ENCODE measurements around the gene ABCA9. TPM values are rescaled to one million over a fixed set of nuclear protein-coding genes. Genes with fewer than 3 reads are reported as not detected.

Gene ABCA9
- total and polyA plus RNA-seq, 2 experiments from 2014 or later, result not detected

DNA sequence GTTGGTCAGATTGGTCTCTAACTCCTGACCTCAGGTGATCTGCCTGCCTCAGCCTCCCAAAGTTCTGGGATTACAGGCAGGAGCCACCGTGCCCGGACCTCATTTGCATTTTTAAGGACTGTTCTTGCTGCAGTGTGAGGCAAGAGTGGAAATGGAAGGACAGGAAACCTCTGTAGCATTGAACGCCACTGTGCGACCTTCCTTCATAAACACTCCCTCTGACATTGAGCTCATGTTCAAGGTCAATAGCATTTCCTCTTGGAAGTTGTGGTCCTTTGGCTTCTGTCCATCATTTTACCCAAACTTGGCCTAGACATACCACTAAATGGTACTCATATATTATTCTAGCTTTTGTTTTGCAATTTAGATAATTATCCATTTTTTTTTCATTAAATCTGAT, 72.8 kb downstream of the ABCA9 start:
- H3K9me3 Mint-ChIP-seq, result no peaks in the 10 kb centered on the region
- H3F3A ChIP-seq (replicated peaks; ENCODE audit: low read depth), result no peaks in the 10 kb centered on the region
- DNase-seq (ENCODE audit: low spot score) (no peak), ATAC-seq (no peak)
- H3K36me3 ChIP-seq (ENCODE audit: insufficient read depth), result no peaks in the 10 kb centered on the region
- TF ChIP-seq EZH2phosphoT487 (IDR thresholded peaks at IDR 0.05; ENCODE audit: unreplicated experiment), result no peak
- no peaks in the 10 kb centered on the region for H4K20me1 ChIP-seq (replicated peaks; ENCODE audit: insufficient read depth)
- H3K4me3 Mint-ChIP-seq, result no peak overlapping the region
- H3K36me3 Mint-ChIP-seq (ENCODE audit: low read depth), result no peaks in the 10 kb centered on the region
- no peak overlapping the region for H2AFZ ChIP-seq
- peaks cover 7% of the 10 kb centered on the region; the same call in 1 of the 3 replicates for H3K4me1 Mint-ChIP-seq
- H3K27ac ChIP-seq (ENCODE audit: low read depth), result no peak overlapping the region
- no peak overlapping the region for H3K27ac Mint-ChIP-seq
- H3K79me2 ChIP-seq (replicated peaks; ENCODE audit: insufficient read depth), result no peaks in the 10 kb centered on the region
- no peaks in the 10 kb centered on the region for H3K27me3 ChIP-seq (ENCODE audit: insufficient read depth)
- H3K27me3 Mint-ChIP-seq (ENCODE audit: insufficient read depth, low read depth, poor library complexity), result peaks cover 2% of the 10 kb centered on the region
- no peak overlapping the region for H3K4me2 ChIP-seq
- no peaks in the 10 kb centered on the region for H3K9me2 ChIP-seq (ENCODE audit: insufficient read depth)
- H3K4me3 ChIP-seq, result no peak overlapping the region
- no peaks in the 10 kb centered on the region for H3K4me1 ChIP-seq (ENCODE audit: insufficient read depth)

DNA sequence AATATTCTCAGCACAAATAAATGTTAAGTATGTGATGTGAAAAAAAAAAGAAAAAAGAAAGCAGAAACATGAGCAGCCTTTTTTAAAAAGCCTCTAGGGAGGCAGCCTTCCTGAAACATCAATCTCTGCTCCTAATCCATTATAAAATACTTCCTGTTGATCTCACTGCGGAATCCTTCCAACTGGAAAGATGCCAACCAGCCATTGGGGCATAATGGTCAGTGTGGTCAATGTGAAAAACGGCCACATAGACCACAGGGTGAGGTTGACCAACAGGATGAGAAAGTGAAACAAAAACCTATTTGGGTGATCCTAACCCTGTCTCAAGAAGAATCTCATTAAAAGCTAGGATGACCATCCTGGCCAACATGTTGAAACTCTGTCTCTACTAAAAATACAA, 79.4 kb downstream of the ABCA9 start:
- DNase-seq (ENCODE audit: low spot score), result no peak
- no peak overlapping the region for H3K27ac ChIP-seq (ENCODE audit: low read depth)
- H3K36me3 ChIP-seq (ENCODE audit: insufficient read depth), result no peaks in the 10 kb centered on the region
- Mint-ChIP-seq H3K27ac (no peak overlapping the region), H3K27me3 (ENCODE audit: insufficient read depth, low read depth, poor library complexity) (peaks cover 2% of the 10 kb centered on the region), H3K4me3 (no peak overlapping the region), H3K36me3 (ENCODE audit: low read depth) (no peaks in the 10 kb centered on the region), H3K4me1 (no peaks in the 10 kb centered on the region), H3K9me3 (no peaks in the 10 kb centered on the region)
- H2AFZ ChIP-seq, result no peak overlapping the region
- H4K20me1 ChIP-seq (replicated peaks; ENCODE audit: insufficient read depth), result no peaks in the 10 kb centered on the region
- no peaks in the 10 kb centered on the region for H3K4me1 ChIP-seq (ENCODE audit: insufficient read depth)
- H3K4me2 ChIP-seq, result no peak overlapping the region
- H3K27me3 ChIP-seq (ENCODE audit: insufficient read depth), result no peaks in the 10 kb centered on the region
- no peak for ATAC-seq
- H3K4me3 ChIP-seq, result no peak overlapping the region
- no peaks in the 10 kb centered on the region for H3K79me2 ChIP-seq (replicated peaks; ENCODE audit: insufficient read depth)
- no peak for TF ChIP-seq JUNB (IDR thresholded peaks at IDR 0.05; ENCODE audit: unreplicated experiment)
- no peak for TF ChIP-seq ETS1 (IDR thresholded peaks at IDR 0.05)
- no peaks in the 10 kb centered on the region for H3F3A ChIP-seq (replicated peaks; ENCODE audit: low read depth)
- peaks cover 8% of the 10 kb centered on the region; the same call in 1 of the 2 replicates for H3K9me2 ChIP-seq (ENCODE audit: insufficient read depth)

GRCh38 chr17:68973098-68973846, 87.5 kb downstream of the ABCA9 start:
- Mint-ChIP-seq H3K27me3 (ENCODE audit: insufficient read depth, low read depth, poor library complexity) (no peaks in the 10 kb centered on the region), H3K4me1 (no peaks in the 10 kb centered on the region), H3K9me3 (no peaks in the 10 kb centered on the region; the same call in 2 of the 3 replicates), H3K27ac (peak overlapping the region; percentile 22; the same call in 1 of the 2 replicates), H3K4me3 (no peak overlapping the region), H3K36me3 (ENCODE audit: low read depth) (no peaks in the 10 kb centered on the region)
- Histone ChIP-seq H2AFZ (0 out of 2 replicates have a peak overlapping the region, but pooled peaks have one; percentile 4), H3K27ac (ENCODE audit: low read depth) (no peak overlapping the region), H3K27me3 (ENCODE audit: insufficient read depth) (no peaks in the 10 kb centered on the region), H3K36me3 (ENCODE audit: insufficient read depth) (no peaks in the 10 kb centered on the region), H3K79me2 (replicated peaks; ENCODE audit: insufficient read depth) (no peaks in the 10 kb centered on the region), H3K9me2 (ENCODE audit: insufficient read depth) (peaks cover 10% of the 10 kb centered on the region; the same call in 1 of the 2 replicates), H3F3A (replicated peaks; ENCODE audit: low read depth) (no peaks in the 10 kb centered on the region), H4K20me1 (replicated peaks; ENCODE audit: insufficient read depth) (no peaks in the 10 kb centered on the region), H3K4me1 (ENCODE audit: insufficient read depth) (no peaks in the 10 kb centered on the region), H3K4me3 (no peak overlapping the region), H3K4me2 (no peak overlapping the region)
- DNase-seq (ENCODE audit: low spot score) (no peak), ATAC-seq (no peak)
- TF ChIP-seq ZNF114 (CRISPR knock-in tag; IDR thresholded peaks at IDR 0.05), result no peak
- no peak for TF ChIP-seq STAT1 (IDR thresholded peaks at IDR 0.05; ENCODE audit: unreplicated experiment)
- no peak for TF ChIP-seq JUNB (IDR thresholded peaks at IDR 0.05; ENCODE audit: unreplicated experiment)
- TF ChIP-seq EZH2phosphoT487 (IDR thresholded peaks at IDR 0.05; ENCODE audit: unreplicated experiment), result no peak
- no peak for TF ChIP-seq NANOG (IDR thresholded peaks at IDR 0.05; ENCODE audit: borderline replicate concordance)
